RWPE1 (cell line): ENCODE results near the gene TPSD1.

Experiments used
- CTCF ChIA-PET: fragments of 350-600 bp; sonication (Branson Sonifier 250); formaldehyde crosslinking; extraction: SDS; loops from one replicate; lab custom pipeline; 2021; lab: Yijun Ruan, JAX
- POLR2A ChIA-PET: fragments of 400-600 bp; formaldehyde crosslinking; extraction: SDS; loops from one replicate; lab custom pipeline; 2020; ENCODE audit warnings: antibody characterized with exemption; ENCODE audit not compliant: low non-redundant PET; lab: Yijun Ruan, JAX
- DNase-seq: peaks from one replicate; pipeline ENCODE4 v3.0.0; 2012; ENCODE audit warnings: low spot score
- H3K27ac ChIP-seq: fragments of 450-650 bp; 2 replicates; pipeline ENCODE4 v1.5.1; 2017
- TF ChIP-seq, protein P1 (sequence below): fragments of 450-650 bp; conservative IDR thresholded peaks from 2 replicates; pipeline ENCODE4 v1.5.1; 2017; ENCODE audit warnings: low read depth, mild to moderate bottlenecking

The TPSD1 gene

DNA sequence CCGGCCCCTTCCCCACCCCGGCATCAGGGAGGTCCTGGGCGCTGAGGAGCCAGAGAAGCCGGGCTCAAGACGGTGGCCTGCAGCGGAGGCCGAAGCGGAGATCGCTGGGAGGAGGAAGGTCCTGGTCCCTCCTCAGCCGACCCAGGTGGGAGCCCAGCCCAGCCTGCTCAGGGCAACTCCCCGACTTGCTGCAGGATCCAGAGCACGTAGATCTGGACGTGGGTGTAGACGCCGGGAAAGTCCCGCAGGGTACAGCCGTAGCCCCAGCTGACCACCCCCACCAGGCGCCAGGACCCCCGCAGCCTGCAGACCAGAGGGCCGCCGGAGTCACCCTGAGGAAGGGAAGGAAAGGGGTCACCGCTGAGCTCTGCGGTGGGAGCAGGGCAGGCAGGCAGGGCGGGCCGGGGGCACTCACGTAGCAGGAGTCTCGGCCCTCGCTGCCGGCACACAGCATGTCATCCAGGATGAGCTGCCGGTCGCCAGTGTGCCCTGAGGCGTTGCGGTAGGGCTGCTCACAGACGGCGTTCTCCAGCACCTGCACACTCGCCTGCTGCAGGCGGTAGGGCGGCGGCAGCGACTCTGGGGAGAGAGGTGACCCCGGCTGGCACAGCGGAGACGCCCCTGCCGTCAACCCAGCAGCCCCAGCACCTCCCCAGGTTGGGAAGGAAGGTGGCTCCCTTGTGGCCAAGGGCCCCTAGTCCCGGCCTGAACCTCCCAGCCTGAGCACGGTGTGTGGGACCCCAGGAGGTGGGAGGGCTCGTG lies 5.4 kb downstream of the TPSD1 start:
- CTCF ChIA-PET = interaction anchor here (0.6 kb wide), 1 partner anchor 23 kb away, joined by 3 read pairs; no protein-coding TSS in a partner anchor
- H3K27ac ChIP-seq = no peak overlapping the region
- TF ChIP-seq, protein P1, sequence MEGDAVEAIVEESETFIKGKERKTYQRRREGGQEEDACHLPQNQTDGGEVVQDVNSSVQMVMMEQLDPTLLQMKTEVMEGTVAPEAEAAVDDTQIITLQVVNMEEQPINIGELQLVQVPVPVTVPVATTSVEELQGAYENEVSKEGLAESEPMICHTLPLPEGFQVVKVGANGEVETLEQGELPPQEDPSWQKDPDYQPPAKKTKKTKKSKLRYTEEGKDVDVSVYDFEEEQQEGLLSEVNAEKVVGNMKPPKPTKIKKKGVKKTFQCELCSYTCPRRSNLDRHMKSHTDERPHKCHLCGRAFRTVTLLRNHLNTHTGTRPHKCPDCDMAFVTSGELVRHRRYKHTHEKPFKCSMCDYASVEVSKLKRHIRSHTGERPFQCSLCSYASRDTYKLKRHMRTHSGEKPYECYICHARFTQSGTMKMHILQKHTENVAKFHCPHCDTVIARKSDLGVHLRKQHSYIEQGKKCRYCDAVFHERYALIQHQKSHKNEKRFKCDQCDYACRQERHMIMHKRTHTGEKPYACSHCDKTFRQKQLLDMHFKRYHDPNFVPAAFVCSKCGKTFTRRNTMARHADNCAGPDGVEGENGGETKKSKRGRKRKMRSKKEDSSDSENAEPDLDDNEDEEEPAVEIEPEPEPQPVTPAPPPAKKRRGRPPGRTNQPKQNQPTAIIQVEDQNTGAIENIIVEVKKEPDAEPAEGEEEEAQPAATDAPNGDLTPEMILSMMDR = no peak
- POLR2A ChIA-PET = interaction anchor here (0.6 kb wide), 1 partner anchor 34 kb away, joined by 3 read pairs; no protein-coding TSS in a partner anchor
- DNase-seq = no peak

DNA sequence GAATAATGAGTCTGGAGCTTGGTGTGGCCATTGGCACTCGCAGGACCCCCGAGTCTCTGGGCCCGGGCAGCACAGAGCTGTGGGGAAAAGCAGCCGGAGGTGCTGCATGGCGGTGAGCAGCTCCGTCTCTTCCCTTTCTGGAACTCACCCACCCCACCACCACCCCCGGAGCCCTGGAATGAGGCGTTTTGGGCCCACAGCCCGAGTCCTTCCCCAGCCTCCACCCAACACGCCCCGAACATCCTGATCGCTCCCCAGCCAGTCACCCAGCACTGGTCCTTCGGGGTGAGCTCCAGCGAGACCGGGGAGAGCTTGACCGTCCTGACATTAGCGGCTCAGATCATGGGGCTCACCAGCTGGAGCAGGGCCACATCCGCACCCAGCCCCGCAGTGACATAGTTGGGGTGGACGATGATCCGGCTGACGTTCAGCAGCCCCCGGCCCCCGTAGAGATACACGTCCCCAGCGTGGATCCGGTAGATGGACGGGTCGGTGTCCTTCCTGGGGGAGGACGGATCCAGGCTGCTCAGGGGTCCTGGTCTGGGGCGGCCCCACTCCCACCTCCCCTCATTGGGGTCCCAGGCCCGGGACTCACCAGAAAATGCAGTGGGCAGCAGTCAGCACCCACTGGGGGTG lies 6.5 kb downstream of the TPSD1 start:
- ChIA-PET POLR2A (no interaction called here), CTCF (no interaction called here)
- no peak overlapping the region for H3K27ac ChIP-seq
- no peak for DNase-seq
- TF ChIP-seq, protein P1 = no peak

DNA sequence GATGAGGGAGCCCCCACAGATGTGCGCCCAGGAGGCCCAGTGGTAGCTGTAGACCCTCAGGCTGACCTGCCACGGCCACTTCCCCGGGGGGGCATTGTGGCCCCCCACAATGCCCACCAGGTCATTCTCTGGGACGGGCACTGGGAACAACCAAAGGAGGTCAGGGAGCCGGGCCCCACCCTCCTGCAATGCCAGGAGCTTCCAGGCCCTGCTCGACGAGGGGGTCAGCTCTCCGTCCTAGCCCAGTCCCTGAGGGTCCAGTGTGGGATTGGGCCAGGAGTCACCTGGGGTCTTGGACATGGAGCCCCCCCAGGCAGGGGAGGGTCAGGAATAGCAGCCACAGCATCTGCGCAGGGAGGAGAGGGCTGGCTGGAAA lies 7.0 kb downstream of the TPSD1 start:
- no peak for DNase-seq
- TF ChIP-seq, protein P1 = no peak
- ChIA-PET POLR2A (no interaction called here), CTCF (no interaction called here)
- no peak overlapping the region for H3K27ac ChIP-seq

DNA sequence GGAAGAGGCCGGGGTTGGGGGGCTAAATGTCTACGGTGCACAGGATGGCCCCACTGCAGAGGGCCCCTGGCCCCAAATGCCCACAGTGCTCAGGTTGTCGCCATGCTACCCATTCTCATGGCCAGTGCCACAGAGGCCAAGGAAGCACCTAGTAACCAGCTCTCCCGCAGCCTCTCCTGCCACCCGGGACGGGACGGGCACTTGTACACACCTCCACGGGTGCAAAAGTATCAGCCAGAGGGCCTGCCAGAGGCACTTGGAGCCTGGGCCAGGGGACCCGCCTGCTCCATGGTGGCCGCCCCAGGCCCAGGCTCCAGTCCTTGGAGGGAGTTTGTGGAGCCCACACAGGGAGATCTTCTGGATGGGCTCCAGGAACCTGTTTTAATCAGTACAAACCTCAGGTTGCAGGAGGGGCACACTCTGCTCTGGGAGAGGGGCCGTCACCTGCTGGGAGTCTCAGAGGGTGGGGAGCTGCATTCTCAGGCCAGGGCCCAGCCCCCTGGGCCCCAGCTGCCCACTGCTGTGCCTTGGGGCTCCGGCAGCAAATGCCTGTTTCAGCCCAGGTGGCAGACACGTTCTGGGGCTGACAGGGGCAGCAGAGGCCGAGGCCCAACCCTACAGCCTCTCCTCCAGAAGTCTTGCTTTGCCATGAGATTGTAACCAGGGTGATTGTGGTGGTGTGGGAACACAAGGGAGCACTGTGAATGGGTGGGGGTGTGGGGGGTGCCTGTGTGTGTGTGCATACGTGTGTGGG lies 7.9 kb downstream of the TPSD1 start:
- ChIA-PET POLR2A (no interaction called here), CTCF (no interaction called here)
- TF ChIP-seq, protein P1 = no peak
- no peak for DNase-seq
- no peak overlapping the region for H3K27ac ChIP-seq

DNA sequence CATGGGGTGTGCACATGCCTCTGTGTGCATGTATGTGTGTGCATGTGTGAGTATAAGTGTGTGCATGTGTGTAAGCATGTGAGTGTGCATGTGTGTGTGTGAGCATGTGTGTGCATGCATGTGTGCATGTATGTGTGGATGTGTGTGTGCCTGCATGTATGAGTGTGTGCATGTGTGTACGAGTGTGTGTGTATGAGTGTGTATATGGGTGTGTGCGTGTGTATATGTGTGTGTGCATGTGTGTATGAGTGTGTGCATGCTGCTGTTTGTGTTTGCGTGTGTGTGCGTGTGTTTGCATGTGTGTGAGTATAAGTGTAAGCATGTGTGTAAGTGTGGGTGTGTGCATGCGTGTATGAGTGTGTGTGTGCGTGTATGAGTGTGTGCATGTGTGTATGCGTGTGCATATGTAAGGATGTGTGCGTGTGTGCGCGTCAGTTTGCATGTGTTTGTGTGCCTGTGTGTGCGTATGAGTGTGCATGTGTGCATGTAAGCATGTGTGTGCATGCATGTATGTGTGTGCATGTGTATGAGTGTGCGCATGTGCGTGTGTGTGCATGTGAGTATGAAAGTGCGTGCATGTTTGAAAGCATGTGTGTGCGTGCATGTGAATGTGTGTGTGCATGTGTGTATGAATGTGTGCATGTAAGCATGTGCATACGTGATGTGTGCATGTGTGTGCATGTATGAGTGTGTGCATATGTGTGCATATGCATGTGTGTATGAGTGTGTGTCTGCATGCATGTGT lies 8.6 kb downstream of the TPSD1 start:
- no peak for DNase-seq
- no peak overlapping the region for H3K27ac ChIP-seq
- TF ChIP-seq, protein P1 = no peak
- CTCF ChIA-PET = no interaction called here
- POLR2A ChIA-PET = no interaction called here
